ENCODE measurements around the gene SSBP2.

The SSBP2 gene

DNA sequence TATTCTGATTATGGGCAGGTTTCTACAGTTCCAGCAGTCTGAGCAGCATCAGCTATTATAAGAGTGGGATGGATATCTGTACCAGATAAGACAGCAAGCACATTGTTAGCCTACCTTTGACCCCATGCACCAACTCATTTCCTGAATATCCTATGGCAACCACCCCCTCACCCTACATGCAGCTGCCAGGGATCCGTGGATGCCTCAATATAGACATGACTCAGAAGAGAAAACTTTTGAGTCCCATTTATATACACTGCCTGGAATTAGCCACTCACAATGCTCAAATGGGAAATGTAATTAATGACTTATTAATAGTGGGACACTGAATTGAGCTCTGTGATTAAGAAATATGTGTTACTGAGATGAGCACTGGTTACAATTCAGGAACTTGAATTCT is 124.4 kb downstream of the SSBP2 start:
- in situ Hi-C loops (cut with HindIII; ENCODE audit: low sequenced_read_pairs) = no loop called here
- no peak overlapping the region for H3K4me3 ChIP-seq (ENCODE audit: low read depth, low read length)
- no peak for TF ChIP-seq CTCF (IDR thresholded peaks at IDR 0.05; ENCODE audit: low read depth, low read length, missing control alignments)
- no peak for DNase-seq (ENCODE audit: low read depth)

- no peak overlapping the region for H3K4me3 ChIP-seq (ENCODE audit: low read depth, low read length)
- in situ Hi-C loops (cut with HindIII; ENCODE audit: low sequenced_read_pairs) = no loop called here
- no peak for DNase-seq (ENCODE audit: low read depth)
- no peak for TF ChIP-seq CTCF (IDR thresholded peaks at IDR 0.05; ENCODE audit: low read depth, low read length, missing control alignments)
Measured at GRCh38 chr5:81609810-81610375, 141.0 kb downstream of the SSBP2 start.

DNA sequence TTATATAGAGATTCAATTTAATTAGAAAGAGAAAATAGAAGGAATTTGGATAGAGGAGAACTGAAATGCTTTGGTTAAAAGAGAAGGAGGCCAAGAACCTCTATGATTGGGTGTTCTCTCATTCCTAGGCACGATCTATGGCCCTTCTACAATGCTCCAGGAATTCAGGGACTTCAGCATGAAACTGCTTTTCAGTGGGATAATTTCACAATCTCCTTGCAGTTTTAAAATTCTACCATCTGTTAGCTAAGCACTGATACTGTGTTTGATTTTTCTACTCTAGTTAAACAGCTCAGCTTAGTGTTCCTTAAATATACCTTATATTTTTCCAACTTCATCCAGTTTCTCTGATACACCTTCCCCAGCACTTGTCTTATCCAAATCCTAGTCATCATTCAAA is 141.9 kb downstream of the SSBP2 start:
- no peak for TF ChIP-seq CTCF (IDR thresholded peaks at IDR 0.05; ENCODE audit: low read depth, low read length, missing control alignments)
- in situ Hi-C loops (cut with HindIII; ENCODE audit: low sequenced_read_pairs) = no loop called here
- DNase-seq (ENCODE audit: low read depth) = no peak
- no peak overlapping the region for H3K4me3 ChIP-seq (ENCODE audit: low read depth, low read length)

DNA sequence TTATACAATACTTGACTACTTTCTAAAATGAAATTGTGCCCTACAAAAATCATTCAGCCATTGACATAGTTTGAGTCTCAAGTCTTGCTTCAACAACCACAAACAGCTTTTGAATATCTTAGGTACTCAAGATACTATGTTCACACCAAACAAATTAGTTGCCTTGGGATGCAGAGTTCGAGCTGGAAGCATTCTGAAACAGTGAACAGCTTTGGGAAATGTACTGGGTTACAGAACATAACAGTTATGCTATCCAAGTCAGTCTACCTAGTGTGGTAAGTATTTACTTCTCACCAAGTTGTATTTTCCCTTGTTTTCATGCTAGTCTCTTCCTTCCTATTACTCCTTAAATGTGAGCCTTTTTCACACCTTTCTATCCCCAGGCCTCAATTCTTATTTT is 143.2 kb downstream of the SSBP2 start:
- H3K4me3 ChIP-seq (ENCODE audit: low read depth, low read length) = no peak overlapping the region
- in situ Hi-C loops (cut with HindIII; ENCODE audit: low sequenced_read_pairs) = no loop called here
- TF ChIP-seq CTCF (IDR thresholded peaks at IDR 0.05; ENCODE audit: low read depth, low read length, missing control alignments) = no peak
- DNase-seq (ENCODE audit: low read depth) = no peak

GRCh38 chr5:81606150-81606549 is 144.7 kb downstream of the SSBP2 start:
- in situ Hi-C loops (cut with HindIII; ENCODE audit: low sequenced_read_pairs) = no loop called here
- no peak for TF ChIP-seq CTCF (IDR thresholded peaks at IDR 0.05; ENCODE audit: low read depth, low read length, missing control alignments)
- no peak for DNase-seq (ENCODE audit: low read depth)
- H3K4me3 ChIP-seq (ENCODE audit: low read depth, low read length) = no peak overlapping the region

DNA sequence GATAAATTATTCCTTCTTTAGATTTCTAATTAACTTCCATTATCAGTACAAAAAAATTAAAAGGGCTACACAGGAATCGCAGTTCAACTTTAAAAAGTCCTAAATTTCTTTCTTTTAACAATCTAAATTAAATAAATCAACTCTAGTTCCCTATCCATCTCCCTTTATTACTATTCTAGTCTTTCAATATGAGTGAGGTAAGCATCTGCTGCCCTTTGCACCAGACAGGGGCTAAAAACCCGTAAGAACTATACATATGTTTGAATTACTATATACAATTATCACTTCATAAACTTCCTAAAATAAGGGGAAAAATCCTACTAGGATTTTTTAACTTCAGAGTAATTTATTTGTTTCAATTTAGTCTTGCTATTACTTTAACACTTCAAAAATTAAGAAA is 145.6 kb downstream of the SSBP2 start:
- in situ Hi-C loops (cut with HindIII; ENCODE audit: low sequenced_read_pairs) = no loop called here
- no peak overlapping the region for H3K4me3 ChIP-seq (ENCODE audit: low read depth, low read length)
- no peak for DNase-seq (ENCODE audit: low read depth)
- no peak for TF ChIP-seq CTCF (IDR thresholded peaks at IDR 0.05; ENCODE audit: low read depth, low read length, missing control alignments)

DNA sequence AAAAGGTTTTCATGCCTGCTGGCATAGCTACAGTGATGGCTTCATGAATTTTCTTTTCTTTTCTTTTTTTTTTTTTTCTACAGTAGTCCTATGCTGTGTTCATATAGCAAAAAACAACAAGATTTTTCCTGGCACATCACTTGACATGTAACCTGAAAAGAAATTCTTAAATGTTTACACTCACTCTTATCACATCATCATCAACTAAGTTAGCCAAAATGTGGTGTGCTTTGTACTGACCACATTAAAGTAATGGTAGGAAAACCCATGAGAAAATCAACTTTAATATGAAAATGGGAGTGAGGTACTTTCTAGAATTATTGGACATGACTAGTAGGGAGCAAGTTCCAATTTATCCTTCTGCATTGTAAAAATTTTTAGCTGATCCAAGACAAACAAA is 146.7 kb downstream of the SSBP2 start:
- TF ChIP-seq CTCF (IDR thresholded peaks at IDR 0.05; ENCODE audit: low read depth, low read length, missing control alignments) = no peak
- peak; percentile 62 for DNase-seq (ENCODE audit: low read depth)
- in situ Hi-C loops (cut with HindIII; ENCODE audit: low sequenced_read_pairs) = no loop called here
- no peak overlapping the region for H3K4me3 ChIP-seq (ENCODE audit: low read depth, low read length)
